ENCODE data around the gene TTC12. TPM values are rescaled to one million over a fixed set of nuclear protein-coding genes. Genes with fewer than 3 reads are reported as not detected.

TTC12 gene
- total and polyA plus RNA-seq, 2 of the 13 experiments (the other 11 are each of a cell fraction or from before 2014, with no cell fraction given) = 5.4 to 11.6 TPM

DNA sequence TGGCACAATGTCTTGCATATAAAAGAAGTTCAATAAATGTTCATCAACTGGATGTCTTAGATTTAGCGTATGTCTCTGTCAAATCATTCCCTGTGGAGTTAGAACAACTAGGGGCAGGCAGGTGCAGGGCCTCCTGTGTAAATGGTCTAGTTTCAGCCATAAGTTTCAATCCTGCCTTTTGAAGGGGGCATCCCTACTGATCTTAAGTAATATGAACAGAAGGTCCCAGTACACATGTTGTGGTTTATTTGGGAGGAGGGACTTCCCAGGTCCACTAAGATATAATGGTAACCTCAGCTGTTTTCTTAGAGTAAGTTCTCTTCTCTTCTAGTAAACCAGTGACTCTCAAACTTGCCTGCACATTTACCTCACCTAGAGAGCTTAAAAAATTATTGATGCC is 19.8 kb downstream of the TTC12 start (continued):
- TF ChIP-seq, protein P1, sequence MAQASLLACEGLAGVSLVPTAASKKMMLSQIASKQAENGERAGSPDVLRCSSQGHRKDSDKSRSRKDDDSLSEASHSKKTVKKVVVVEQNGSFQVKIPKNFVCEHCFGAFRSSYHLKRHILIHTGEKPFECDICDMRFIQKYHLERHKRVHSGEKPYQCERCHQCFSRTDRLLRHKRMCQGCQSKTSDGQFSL (CRISPR knock-in tag; IDR thresholded peaks at IDR 0.05) = no peak
- TF ChIP-seq GFI1 (CRISPR knock-in tag; IDR thresholded peaks at IDR 0.05; ENCODE audit: borderline replicate concordance) (no peak), IRF1 (CRISPR knock-in tag; IDR thresholded peaks at IDR 0.05; ENCODE audit: low read depth) (no peak), KLF9 (CRISPR knock-in tag; IDR thresholded peaks at IDR 0.05; ENCODE audit: low read depth) (no peak), ZFP1 (CRISPR knock-in tag; IDR thresholded peaks at IDR 0.05) (no peak), GATAD2A (CRISPR knock-in tag; IDR thresholded peaks at IDR 0.05) (no peak), PAWR (CRISPR knock-in tag; IDR thresholded peaks at IDR 0.05; ENCODE audit: borderline replicate concordance) (no peak)
- TF ChIP-seq, protein P2, sequence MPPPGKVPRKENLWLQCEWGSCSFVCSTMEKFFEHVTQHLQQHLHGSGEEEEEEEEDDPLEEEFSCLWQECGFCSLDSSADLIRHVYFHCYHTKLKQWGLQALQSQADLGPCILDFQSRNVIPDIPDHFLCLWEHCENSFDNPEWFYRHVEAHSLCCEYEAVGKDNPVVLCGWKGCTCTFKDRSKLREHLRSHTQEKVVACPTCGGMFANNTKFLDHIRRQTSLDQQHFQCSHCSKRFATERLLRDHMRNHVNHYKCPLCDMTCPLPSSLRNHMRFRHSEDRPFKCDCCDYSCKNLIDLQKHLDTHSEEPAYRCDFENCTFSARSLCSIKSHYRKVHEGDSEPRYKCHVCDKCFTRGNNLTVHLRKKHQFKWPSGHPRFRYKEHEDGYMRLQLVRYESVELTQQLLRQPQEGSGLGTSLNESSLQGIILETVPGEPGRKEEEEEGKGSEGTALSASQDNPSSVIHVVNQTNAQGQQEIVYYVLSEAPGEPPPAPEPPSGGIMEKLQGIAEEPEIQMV (CRISPR knock-in tag; IDR thresholded peaks at IDR 0.05; ENCODE audit: low read depth) = no peak

- H4K20me1 ChIP-seq (ENCODE audit: insufficient read depth, low read length) = no peaks in the 10 kb centered on the region
- ChIA-PET POLR2A (no interaction called here), CTCF (ENCODE audit: low intra/inter-chr PET ratio, low total read pairs) (no interaction called here)
- no peak overlapping the region for H3K27ac ChIP-seq (ENCODE audit: extremely low read length, insufficient read depth, low read length)
- no peak overlapping the region for H3K4me3 ChIP-seq (replicated peaks in 1 of 3; ENCODE audit: insufficient read depth in 1 of 3, low read depth in 2 of 3, low read length in 3 of 3)
- H3K36me3 ChIP-seq (replicated peaks in 1 of 2; ENCODE audit: control insufficient read depth in 1 of 2, insufficient read depth in 2 of 2, low read length in 2 of 2) = peaks cover 2 to 8% of the 10 kb centered on the region in 2 experiments; a peak in 2 of 5 replicates
- no peak overlapping the region for H2AFZ ChIP-seq (ENCODE audit: low read length)
- no peaks in the 10 kb centered on the region for H3K79me2 ChIP-seq (ENCODE audit: insufficient read depth, low read length)
- H3K9me3 ChIP-seq (ENCODE audit: low read length) = no peaks in the 10 kb centered on the region
- no peak overlapping the region for H3K4me2 ChIP-seq (ENCODE audit: low read depth, low read length)
- FAIRE-seq = no peak
- intact Hi-C loops (cut with micrococcal nuclease; ENCODE audit: unreplicated experiment) = no loop called here
- no TSS peak for BruUV-seq (replicated peaks)
- no peak for ATAC-seq
- H3K27me3 ChIP-seq (ENCODE audit: control insufficient read depth in 1 of 2, insufficient read depth in 2 of 2, low read length in 2 of 2) = no peaks in the 10 kb centered on the region
- in situ Hi-C loops (cut with HindIII; ENCODE audit: extremely low pct_ligation_motif_present, low pct_unique_long_range_greater_than_20kb) = no loop called here
- H3K9ac ChIP-seq (ENCODE audit: insufficient read depth, low read depth, low read length) = no peak overlapping the region
- DNase-seq (ENCODE audit: low spot score) = no peak
- H3K4me1 ChIP-seq (ENCODE audit: insufficient read depth, low read length) = no peaks in the 10 kb centered on the region
- WGBS (ENCODE audit: low lambda C conversion rate) = 85% methylated on average over 4 of the region's 4 CpGs
- TF ChIP-seq MLX (CRISPR knock-in tag; IDR thresholded peaks at IDR 0.05) = no peak
- TF ChIP-seq JUN (CRISPR knock-in tag; IDR thresholded peaks at IDR 0.05) = no peak
- no peak for TF ChIP-seq HMGXB4 (CRISPR knock-in tag; IDR thresholded peaks at IDR 0.05; ENCODE audit: borderline replicate concordance in 1 of 2, low read depth in 1 of 2)
- no peak for TF ChIP-seq FOXP4 (CRISPR knock-in tag; IDR thresholded peaks at IDR 0.05)
- TF ChIP-seq GMEB1 (CRISPR knock-in tag; IDR thresholded peaks at IDR 0.05; ENCODE audit: borderline replicate concordance) = no peak
- no peak for TF ChIP-seq ZSCAN29 (CRISPR knock-in tag; conservative IDR thresholded peaks at IDR 0.05)
- TF ChIP-seq RFXANK (CRISPR knock-in tag; IDR thresholded peaks at IDR 0.05) = no peak
Observed at GRCh38 chr11:113338730-113339129, 24.3 kb downstream of the TTC12 start.

All from HepG2 (cell line).